Esophagus squamous epithelium (tissue), 5 donors: ENCODE data around the gene PSME2. TPM values are rescaled to one million over a fixed set of nuclear protein-coding genes. Genes with fewer than 3 reads are reported as not detected.

ENCODE experiments used
- DNase-seq: peaks from one replicate; lab custom pipeline; 2025; lab: John Stamatoyannopoulos, UW
- H3K27ac ChIP-seq, 4 donors: fragments of 200-600 bp; sonication (generic); one replicate each; pipeline ENCODE4 v1.5.1; 2016 to 2019; ENCODE audit warnings: mild to moderate bottlenecking in 1 of 4
- H3K27me3 ChIP-seq, 4 donors: fragments of 200-600 bp; sonication (generic); 1 replicate in 3 of 4; 2 replicates in 1 of 4; pipeline versions ENCODE4 v1.5.1 to v1.6.0; 2017 to 2021; ENCODE audit warnings: antibody characterized with exemption in 1 of 4
- H3K36me3 ChIP-seq, 3 donors: fragments of 200-600 bp; sonication (generic); one replicate each; pipeline ENCODE4 v1.5.1; 2016 to 2019
- H3K4me1 ChIP-seq, 3 donors: fragments of 200-600 bp; sonication (generic); one replicate each; pipeline ENCODE4 v1.5.1; 2017 to 2019
- H3K4me3 ChIP-seq, 4 donors: fragments of 200-600 bp; sonication (generic); 1 replicate in 3 of 4; 2 replicates in 1 of 4; pipeline ENCODE4 v1.5.1; 2016 to 2019; ENCODE audit warnings: mild to moderate bottlenecking in 2 of 4, moderate library complexity in 1 of 4
- H3K9me3 ChIP-seq, 3 donors: fragments of 200-600 bp; sonication (generic); one replicate each; pipeline ENCODE4 v1.5.1; 2016 to 2019
- POLR2A ChIP-seq, 4 donors: fragments of 450-650 bp; IDR thresholded peaks; one replicate each; pipeline ENCODE4 v1.6.1; 2017; ENCODE audit warnings: antibody characterized with exemption in 4 of 4, mild to moderate bottlenecking in 4 of 4, moderate library complexity in 3 of 4
- WGBS, 2 donors: methylation state at CpG; one replicate each; pipeline ENCODE4 v1.1.5; 2018; 5-methylcytosine and 5-hydroxymethylcytosine counted together
- intact Hi-C: fragments of 100-400 bp; cut with DNase I; formaldehyde crosslinking; loops from one replicate; pipeline ENCODE4 v1.15.0; 2022
- total RNA-seq, 4 donors: library from RNA; depleted of rRNA; stranded (reverse); fragments of >200 nt; gene quantifications; one replicate each; pipeline ENCODE4 v1.1.0, GENCODE V29; 2016
- TF ChIP-seq, protein P1 (sequence below), 6 experiments: fragments of 450-650 bp in 4 of 6; fragments of 200-600 bp in 2 of 6; sonication (generic) in 2 of 6; IDR thresholded peaks; one replicate each; pipeline ENCODE4 v1.5.1; 2016 to 2019; ENCODE audit warnings: antibody characterized with exemption in 6 of 6, mild to moderate bottlenecking in 4 of 6, moderate library complexity in 4 of 6
- donor health status: DM: yes; HTN: yes; CAD: no.

PSME2 gene
- total RNA-seq, 4 donors from 2014 or later, result 44.4 to 110 (median 77.2) TPM

DNA sequence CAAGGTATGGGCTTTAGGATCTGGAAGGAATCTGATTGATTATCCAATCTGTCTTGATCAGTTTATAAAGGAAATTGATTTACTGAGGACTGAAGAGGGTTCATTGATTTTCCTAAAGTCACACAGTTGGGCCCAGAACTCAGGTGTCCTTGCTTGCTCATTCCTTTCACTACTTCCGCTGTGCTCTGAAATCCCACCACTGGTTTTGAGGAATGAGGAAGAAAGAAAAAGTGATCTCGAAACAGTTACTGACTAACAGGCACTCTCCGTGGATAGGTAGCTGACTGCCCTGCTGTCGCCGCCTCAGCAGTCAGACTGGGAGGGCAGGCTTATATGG, 16.1 kb downstream of the PSME2 start, which contains the start of gene FITM1:
Gene FITM1, plus strand, starts transcription at position 280 of the 337 bp plus-strand sequence. CDS start 905 bp downstream, outside the sequence.
- DNase-seq, result no peak
- H3K27ac ChIP-seq, result peak within 1 kb of the TSS in 2 of 4 donors; percentile 59 to 81
- H3K4me1 ChIP-seq, result peaks cover 3 to 22% (median 3%) of the 10 kb centered on the region in 3 donors
- intact Hi-C loops, result no loop called here
- TF ChIP-seq, protein P1, sequence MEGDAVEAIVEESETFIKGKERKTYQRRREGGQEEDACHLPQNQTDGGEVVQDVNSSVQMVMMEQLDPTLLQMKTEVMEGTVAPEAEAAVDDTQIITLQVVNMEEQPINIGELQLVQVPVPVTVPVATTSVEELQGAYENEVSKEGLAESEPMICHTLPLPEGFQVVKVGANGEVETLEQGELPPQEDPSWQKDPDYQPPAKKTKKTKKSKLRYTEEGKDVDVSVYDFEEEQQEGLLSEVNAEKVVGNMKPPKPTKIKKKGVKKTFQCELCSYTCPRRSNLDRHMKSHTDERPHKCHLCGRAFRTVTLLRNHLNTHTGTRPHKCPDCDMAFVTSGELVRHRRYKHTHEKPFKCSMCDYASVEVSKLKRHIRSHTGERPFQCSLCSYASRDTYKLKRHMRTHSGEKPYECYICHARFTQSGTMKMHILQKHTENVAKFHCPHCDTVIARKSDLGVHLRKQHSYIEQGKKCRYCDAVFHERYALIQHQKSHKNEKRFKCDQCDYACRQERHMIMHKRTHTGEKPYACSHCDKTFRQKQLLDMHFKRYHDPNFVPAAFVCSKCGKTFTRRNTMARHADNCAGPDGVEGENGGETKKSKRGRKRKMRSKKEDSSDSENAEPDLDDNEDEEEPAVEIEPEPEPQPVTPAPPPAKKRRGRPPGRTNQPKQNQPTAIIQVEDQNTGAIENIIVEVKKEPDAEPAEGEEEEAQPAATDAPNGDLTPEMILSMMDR (IDR thresholded peaks at IDR 0.05), result no peak
- TF ChIP-seq POLR2A (IDR thresholded peaks at IDR 0.05), result no peak
- H3K4me3 ChIP-seq, result no peak within 1 kb of the TSS
- no peaks in the 10 kb centered on the region for H3K27me3 ChIP-seq
- H3K36me3 ChIP-seq, result no peaks in the 10 kb centered on the region
- WGBS, 2 donors, result 84 to 91% methylated on average over 5 of the region's 5 CpGs
- H3K9me3 ChIP-seq, result no peaks in the 10 kb centered on the region

DNA sequence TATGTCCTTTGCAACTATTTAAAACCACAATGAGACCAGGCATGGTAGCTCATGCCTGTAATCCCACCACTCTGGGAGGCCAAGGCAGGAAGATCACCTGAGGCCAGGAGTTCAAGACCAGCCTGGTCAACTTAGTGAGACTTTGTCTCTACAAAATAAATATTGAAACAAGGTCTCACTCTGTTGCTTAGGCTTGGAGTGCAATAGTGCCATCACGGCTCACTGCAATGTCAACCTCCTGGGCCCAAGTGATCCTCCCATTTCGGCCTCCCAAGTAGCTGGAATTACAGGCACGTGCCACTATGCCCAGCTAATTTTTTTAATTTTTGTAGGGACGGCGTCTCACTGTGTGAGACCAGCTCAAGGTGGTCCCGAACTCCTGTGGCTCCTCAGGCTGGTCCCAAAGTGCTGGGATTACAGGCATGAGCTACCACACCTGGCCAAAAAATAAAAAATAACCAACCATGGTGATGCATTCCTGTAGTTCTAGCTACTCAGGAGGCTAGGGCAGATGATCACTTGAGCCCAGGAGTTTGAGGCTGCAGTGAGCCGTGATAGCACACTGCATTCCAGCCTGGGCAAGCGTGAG, 16.9 kb downstream of the PSME2 start:
- H3K36me3 ChIP-seq, result peaks cover 0 to 7% (median 0%) of the 10 kb centered on the region in 3 donors
- intact Hi-C loops, result no loop called here
- peaks cover 0 to 16% (median 0%) of the 10 kb centered on the region in 3 donors for H3K4me1 ChIP-seq
- TF ChIP-seq POLR2A (IDR thresholded peaks at IDR 0.05), result no peak
- TF ChIP-seq, protein P1 (IDR thresholded peaks at IDR 0.05), result no peak
- H3K4me3 ChIP-seq, result no peak overlapping the region
- DNase-seq, result no peak
- no peak overlapping the region for H3K27ac ChIP-seq
- H3K9me3 ChIP-seq, result no peaks in the 10 kb centered on the region
- WGBS, 2 donors, result 89 to 95% methylated on average over 8 of the region's 8 CpGs
- H3K27me3 ChIP-seq, result no peaks in the 10 kb centered on the region

DNA sequence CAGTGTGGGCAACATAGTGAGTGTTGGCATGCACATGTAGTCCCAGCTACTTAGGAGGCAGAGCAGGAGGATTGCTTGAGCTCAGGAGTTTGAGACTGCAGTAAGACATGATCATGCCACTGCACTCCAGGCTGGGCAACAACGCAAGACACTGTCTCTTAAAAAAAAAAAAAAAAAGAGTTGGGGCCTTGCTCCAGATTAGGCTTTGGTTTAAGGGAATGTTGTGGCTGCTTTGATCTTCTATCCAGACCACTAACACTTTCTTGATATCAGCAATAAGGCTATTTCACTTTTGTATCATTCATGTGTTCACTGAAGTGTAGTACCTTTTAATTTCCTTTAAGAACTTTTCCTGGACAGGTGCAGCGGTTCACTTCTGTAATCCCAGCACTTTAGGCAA, 18.7 kb downstream of the PSME2 start:
- TF ChIP-seq POLR2A (IDR thresholded peaks at IDR 0.05), result no peak
- TF ChIP-seq, protein P1 (IDR thresholded peaks at IDR 0.05), result no peak
- Histone ChIP-seq H3K4me1 (peaks cover 0 to 15% (median 0%) of the 10 kb centered on the region in 3 donors), H3K4me3 (no peak overlapping the region), H3K36me3 (peaks cover 8 to 26% (median 10%) of the 10 kb centered on the region in 3 donors), H3K9me3 (no peaks in the 10 kb centered on the region), H3K27me3 (no peaks in the 10 kb centered on the region), H3K27ac (no peak overlapping the region)
- intact Hi-C loops, result no loop called here
- WGBS, 2 donors, result 75 to 95% methylated on average over 2 of the region's 2 CpGs
- DNase-seq, result no peak

DNA sequence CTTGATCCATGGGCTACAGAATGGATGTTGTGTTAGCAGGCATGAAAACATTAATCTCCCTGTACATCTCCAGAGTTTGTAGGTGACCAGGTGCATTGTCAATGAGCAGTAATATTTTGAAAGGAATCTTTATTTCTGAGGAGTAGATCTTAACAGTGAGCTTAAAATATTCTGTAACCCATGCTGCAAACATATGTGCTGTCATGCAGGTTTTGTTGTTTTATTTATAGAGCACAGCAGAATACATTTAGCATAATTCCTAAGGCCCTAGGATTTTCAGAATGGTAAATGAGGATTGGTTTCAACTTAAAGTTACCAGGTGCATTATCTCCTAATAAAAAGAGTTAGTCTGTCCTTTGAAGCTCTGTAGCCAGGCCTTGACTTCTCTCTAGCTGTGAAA, 19.5 kb downstream of the PSME2 start:
- DNase-seq, result no peak
- TF ChIP-seq, protein P1 (IDR thresholded peaks at IDR 0.05), result no peak
- TF ChIP-seq POLR2A (IDR thresholded peaks at IDR 0.05), result no peak
- no peak overlapping the region for H3K27ac ChIP-seq
- intact Hi-C loops, result no loop called here
- no peaks in the 10 kb centered on the region for H3K9me3 ChIP-seq
- H3K36me3 ChIP-seq, result peaks cover 11 to 33% (median 17%) of the 10 kb centered on the region in 3 donors
- no peaks in the 10 kb centered on the region for H3K27me3 ChIP-seq
- peaks cover 0 to 8% (median 0%) of the 10 kb centered on the region in 3 donors for H3K4me1 ChIP-seq
- H3K4me3 ChIP-seq, result no peak overlapping the region

DNA sequence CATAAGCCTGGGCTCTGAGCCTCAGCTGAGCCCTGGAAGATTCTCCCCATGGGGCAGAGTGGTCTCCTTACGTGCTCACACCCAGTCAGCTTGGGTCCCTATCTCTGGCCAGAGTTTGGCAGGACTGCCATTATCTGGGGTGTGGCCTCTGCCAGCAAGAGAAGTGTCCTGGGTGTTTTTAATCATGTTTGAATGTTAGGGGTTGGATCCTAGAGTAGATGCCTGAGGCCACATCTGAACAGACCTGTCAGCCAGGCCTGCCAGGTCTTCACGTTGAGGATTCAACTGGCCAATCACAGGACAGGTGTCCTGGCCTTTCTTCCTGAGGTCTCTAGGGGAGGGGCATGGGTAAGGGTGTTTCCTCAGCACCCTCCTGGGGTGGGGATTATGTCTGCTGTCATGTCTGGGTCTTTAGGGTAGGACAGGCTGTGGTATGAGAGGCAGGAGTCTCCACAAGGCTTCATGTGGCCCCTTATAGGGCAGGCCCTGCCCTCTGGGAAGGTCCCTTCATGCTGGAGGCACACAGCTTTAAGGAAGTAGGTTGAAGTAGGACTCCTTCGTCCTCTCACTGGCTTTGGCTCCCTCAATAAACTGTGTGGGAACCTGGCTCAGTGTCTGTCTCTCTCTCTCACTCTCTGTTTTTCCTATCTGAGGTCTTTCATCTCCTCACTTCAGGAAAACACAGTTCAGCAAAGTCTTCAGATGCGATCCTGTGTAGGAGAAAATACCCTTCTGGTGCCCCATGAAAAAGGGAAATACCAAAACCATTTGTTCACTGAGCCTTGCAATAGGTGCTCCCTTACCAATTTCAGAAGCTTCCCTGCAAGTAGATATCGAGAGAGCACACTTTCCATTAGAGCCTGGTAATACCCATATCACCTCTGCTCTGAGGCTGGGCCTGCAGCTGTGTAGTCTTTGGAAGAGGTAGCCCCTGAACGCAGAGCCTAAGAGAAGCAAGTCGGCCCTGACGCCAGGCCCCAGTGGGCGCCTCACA, 22.7 kb downstream of the PSME2 start:
- DNase-seq, result no peak
- H3K9me3 ChIP-seq, result no peaks in the 10 kb centered on the region
- H3K27me3 ChIP-seq, result no peaks in the 10 kb centered on the region
- WGBS, 2 donors, result 78 to 91% methylated on average over 5 to 7 of the region's 9 CpGs
- H3K27ac ChIP-seq, result no peak overlapping the region
- H3K36me3 ChIP-seq, result peaks cover 16 to 65% (median 46%) of the 10 kb centered on the region in 3 donors
- no peaks in the 10 kb centered on the region for H3K4me1 ChIP-seq
- TF ChIP-seq POLR2A (IDR thresholded peaks at IDR 0.05), result no peak
- no peak overlapping the region for H3K4me3 ChIP-seq
- intact Hi-C loops, result no loop called here
